ENCODE data around the gene RBM38.
"Not testable (repeated sequence)": the region's sequence is repeated elsewhere in the genome, so short reads cannot be mapped to it uniquely, and the experiment has no call there.

The RBM38 gene

GRCh38 chr20:57416296-57417022 lies 25.3 kb downstream of the RBM38 start:
- H3K9me3 ChIP-seq (ENCODE audit: insufficient read depth, low read length), result no peaks in the 10 kb centered on the region
- no peaks in the 10 kb centered on the region for H3K27me3 ChIP-seq (ENCODE audit: low read length)
- H3K27ac ChIP-seq (ENCODE audit: low read depth, low read length), result no peak overlapping the region
- no peak overlapping the region for H3K4me2 ChIP-seq (ENCODE audit: low read depth, low read length, poor library complexity, severe bottlenecking)
- H3K79me2 ChIP-seq (ENCODE audit: insufficient read depth, low read length), result no peaks in the 10 kb centered on the region
- H2AFZ ChIP-seq (ENCODE audit: low read depth, low read length, severe bottlenecking), result no peak overlapping the region
- H3K4me3 ChIP-seq (ENCODE audit: insufficient read depth, low read length, poor library complexity, severe bottlenecking), result no peak overlapping the region
- no peaks in the 10 kb centered on the region for H3F3A ChIP-seq (ENCODE audit: insufficient read depth)
- no peaks in the 10 kb centered on the region for H4K20me1 ChIP-seq (ENCODE audit: low read depth, low read length)
- no peak overlapping the region for H3K9ac ChIP-seq (ENCODE audit: low read length)
- TF ChIP-seq, protein P1, sequence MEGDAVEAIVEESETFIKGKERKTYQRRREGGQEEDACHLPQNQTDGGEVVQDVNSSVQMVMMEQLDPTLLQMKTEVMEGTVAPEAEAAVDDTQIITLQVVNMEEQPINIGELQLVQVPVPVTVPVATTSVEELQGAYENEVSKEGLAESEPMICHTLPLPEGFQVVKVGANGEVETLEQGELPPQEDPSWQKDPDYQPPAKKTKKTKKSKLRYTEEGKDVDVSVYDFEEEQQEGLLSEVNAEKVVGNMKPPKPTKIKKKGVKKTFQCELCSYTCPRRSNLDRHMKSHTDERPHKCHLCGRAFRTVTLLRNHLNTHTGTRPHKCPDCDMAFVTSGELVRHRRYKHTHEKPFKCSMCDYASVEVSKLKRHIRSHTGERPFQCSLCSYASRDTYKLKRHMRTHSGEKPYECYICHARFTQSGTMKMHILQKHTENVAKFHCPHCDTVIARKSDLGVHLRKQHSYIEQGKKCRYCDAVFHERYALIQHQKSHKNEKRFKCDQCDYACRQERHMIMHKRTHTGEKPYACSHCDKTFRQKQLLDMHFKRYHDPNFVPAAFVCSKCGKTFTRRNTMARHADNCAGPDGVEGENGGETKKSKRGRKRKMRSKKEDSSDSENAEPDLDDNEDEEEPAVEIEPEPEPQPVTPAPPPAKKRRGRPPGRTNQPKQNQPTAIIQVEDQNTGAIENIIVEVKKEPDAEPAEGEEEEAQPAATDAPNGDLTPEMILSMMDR (IDR thresholded peaks at IDR 0.05; ENCODE audit: insufficient read depth, low read length, poor library complexity, severe bottlenecking), result no peak
- no peak for TF ChIP-seq EZH2phosphoT487 (conservative IDR thresholded peaks at IDR 0.05; ENCODE audit: low read length)
- H3K36me3 ChIP-seq (ENCODE audit: low read length), result no peaks in the 10 kb centered on the region
- no peaks in the 10 kb centered on the region for H3K9me2 ChIP-seq (replicated peaks; ENCODE audit: insufficient read depth, low read length)

- Histone ChIP-seq H3K4me2 (ENCODE audit: low read depth, low read length, poor library complexity, severe bottlenecking) (no peak overlapping the region), H3K27me3 (ENCODE audit: low read length) (no peaks in the 10 kb centered on the region), H3K36me3 (ENCODE audit: low read length) (no peaks in the 10 kb centered on the region), H4K20me1 (ENCODE audit: low read depth, low read length) (no peaks in the 10 kb centered on the region), H2AFZ (ENCODE audit: low read depth, low read length, severe bottlenecking) (no peak overlapping the region), H3K4me3 (ENCODE audit: insufficient read depth, low read length, poor library complexity, severe bottlenecking) (no peak overlapping the region), H3F3A (ENCODE audit: insufficient read depth) (no peaks in the 10 kb centered on the region), H3K9me3 (ENCODE audit: insufficient read depth, low read length) (no peaks in the 10 kb centered on the region), H3K9ac (ENCODE audit: low read length) (no peak overlapping the region), H3K27ac (ENCODE audit: low read depth, low read length) (no peak overlapping the region), H3K9me2 (replicated peaks; ENCODE audit: insufficient read depth, low read length) (no peaks in the 10 kb centered on the region), H3K79me2 (ENCODE audit: insufficient read depth, low read length) (no peaks in the 10 kb centered on the region)
- no peak for TF ChIP-seq EZH2phosphoT487 (conservative IDR thresholded peaks at IDR 0.05; ENCODE audit: low read length)
- TF ChIP-seq, protein P1 (IDR thresholded peaks at IDR 0.05; ENCODE audit: insufficient read depth, low read length, poor library complexity, severe bottlenecking), result no peak
These were observed 26.0 kb downstream of the RBM38 start for GRCh38 chr20:57417051-57417689.

DNA sequence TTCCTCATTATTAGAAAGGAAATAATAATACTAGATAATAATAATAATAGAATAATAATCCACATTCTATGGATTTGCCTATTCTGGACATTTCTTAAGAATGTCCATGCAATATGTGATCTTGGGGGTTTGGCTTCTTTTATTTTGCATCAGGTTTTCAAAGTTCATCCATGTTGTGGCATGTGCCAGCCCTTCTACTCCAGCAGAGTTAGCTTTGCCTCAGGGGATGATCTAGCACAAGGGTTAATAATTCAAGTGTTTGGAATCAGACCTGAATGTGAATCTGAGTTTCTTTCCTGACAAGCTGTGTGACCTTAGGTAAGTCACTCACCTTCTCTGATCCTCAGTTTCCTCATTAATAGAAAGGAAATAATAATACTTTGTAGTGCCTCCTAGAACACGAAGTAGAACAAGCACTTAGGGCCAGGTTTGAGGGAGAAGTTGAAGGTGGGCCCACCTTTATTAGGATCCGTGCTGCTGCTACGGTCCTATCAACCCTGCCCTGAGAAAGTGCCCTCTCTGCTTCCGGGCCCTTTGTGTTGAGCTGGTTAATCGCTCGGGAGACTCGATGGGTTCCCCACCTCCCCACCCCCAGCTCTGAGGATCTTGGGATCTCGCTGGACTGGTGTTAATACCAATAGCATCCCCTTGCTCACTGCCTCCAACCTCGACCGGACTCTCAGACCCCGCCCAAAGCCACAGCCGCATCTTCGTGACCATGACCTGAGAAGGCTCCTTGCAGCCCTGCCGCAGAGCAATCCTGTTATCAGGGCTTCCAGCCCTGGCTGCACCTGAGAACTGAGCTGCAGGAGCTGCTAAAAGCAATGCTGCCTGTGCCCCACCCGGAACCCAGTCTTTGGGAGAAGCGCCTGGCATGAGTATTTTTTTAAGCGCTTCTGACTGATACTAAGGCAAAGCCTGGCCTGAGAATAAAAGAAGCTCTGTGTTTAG lies 26.9 kb downstream of the RBM38 start:
- no peaks in the 10 kb centered on the region for H3K9me3 ChIP-seq (ENCODE audit: insufficient read depth, low read length)
- no peaks in the 10 kb centered on the region for H3K36me3 ChIP-seq (ENCODE audit: low read length)
- H2AFZ ChIP-seq (ENCODE audit: low read depth, low read length, severe bottlenecking), result no peak overlapping the region
- no peaks in the 10 kb centered on the region for H3K9me2 ChIP-seq (replicated peaks; ENCODE audit: insufficient read depth, low read length)
- H3F3A ChIP-seq (ENCODE audit: insufficient read depth), result no peaks in the 10 kb centered on the region
- H3K27me3 ChIP-seq (ENCODE audit: low read length), result no peaks in the 10 kb centered on the region
- no peaks in the 10 kb centered on the region for H4K20me1 ChIP-seq (ENCODE audit: low read depth, low read length)
- H3K4me3 ChIP-seq (ENCODE audit: insufficient read depth, low read length, poor library complexity, severe bottlenecking), result no peak overlapping the region
- no peak for TF ChIP-seq EZH2phosphoT487 (conservative IDR thresholded peaks at IDR 0.05; ENCODE audit: low read length)
- TF ChIP-seq, protein P1 (IDR thresholded peaks at IDR 0.05; ENCODE audit: insufficient read depth, low read length, poor library complexity, severe bottlenecking), result no peak
- H3K9ac ChIP-seq (ENCODE audit: low read length), result no peak overlapping the region
- no peak overlapping the region for H3K27ac ChIP-seq (ENCODE audit: low read depth, low read length)
- no peaks in the 10 kb centered on the region for H3K79me2 ChIP-seq (ENCODE audit: insufficient read depth, low read length)
- H3K4me2 ChIP-seq (ENCODE audit: low read depth, low read length, poor library complexity, severe bottlenecking), result no peak overlapping the region

DNA sequence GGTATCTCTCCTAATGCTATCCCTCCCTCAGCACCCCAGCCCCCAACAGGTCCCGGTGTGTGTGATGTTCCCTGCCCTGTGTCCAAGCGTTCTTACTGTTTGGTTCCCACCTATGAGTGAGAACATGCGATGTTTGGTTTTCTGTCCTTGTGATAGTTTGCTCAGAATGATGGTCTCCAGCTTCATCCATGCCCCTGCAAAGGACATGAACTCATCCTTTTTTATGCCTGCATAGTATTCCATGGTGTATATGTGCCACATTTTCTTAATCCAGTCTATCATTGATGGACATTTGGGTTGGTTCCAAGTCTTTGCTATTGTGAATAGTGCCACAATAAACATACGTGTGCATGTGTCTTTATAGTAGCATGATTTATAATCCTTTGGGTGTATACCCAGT lies 28.3 kb downstream of the RBM38 start:
- H3K9ac ChIP-seq (ENCODE audit: low read length); H3F3A ChIP-seq (ENCODE audit: insufficient read depth); H3K27ac ChIP-seq (ENCODE audit: low read depth, low read length); H3K79me2 ChIP-seq (ENCODE audit: insufficient read depth, low read length); H3K27me3 ChIP-seq (ENCODE audit: low read length); H3K9me3 ChIP-seq (ENCODE audit: insufficient read depth, low read length); H3K4me2 ChIP-seq (ENCODE audit: low read depth, low read length, poor library complexity, severe bottlenecking); H4K20me1 ChIP-seq (ENCODE audit: low read depth, low read length); H3K9me2 ChIP-seq (replicated peaks; ENCODE audit: insufficient read depth, low read length); H3K4me3 ChIP-seq (ENCODE audit: insufficient read depth, low read length, poor library complexity, severe bottlenecking); H3K36me3 ChIP-seq (ENCODE audit: low read length); H2AFZ ChIP-seq (ENCODE audit: low read depth, low read length, severe bottlenecking): not testable (repeated sequence)
